Measurements from ENCODE around the gene MAPK8IP3. TPM values are rescaled to one million over a fixed set of nuclear protein-coding genes. Genes with fewer than 3 reads are reported as not detected.
A peak's percentile ranks its signal among the peaks of the same experiment; 100 is the strongest.
"Not testable (repeated sequence)": the region's sequence is repeated elsewhere in the genome, so short reads cannot be mapped to it uniquely, and the experiment has no call there.

The MAPK8IP3 gene
- total RNA-seq, 1 donor from 2014 or later: 16.3 TPM

DNA sequence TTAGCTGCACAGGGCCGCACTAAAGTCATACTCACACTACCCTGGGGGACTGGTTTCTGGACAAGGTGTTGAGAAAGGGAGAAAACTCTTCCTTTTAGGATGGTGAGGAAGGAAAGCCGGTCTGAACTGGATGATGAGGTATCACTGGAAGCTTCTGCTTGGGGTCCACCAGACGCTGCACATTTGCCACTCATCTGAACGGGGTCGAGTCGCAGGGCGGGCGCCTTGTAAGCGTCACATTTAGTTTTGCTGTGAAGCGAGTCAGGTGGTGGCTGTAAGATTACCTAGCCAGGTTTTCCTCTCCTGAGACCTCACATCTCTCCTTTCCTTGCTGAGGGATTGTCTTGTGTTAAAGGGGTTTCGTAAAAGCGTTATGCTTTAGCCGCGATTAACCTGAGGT is 25.6 kb upstream of the MAPK8IP3 start:
- no peak for ATAC-seq

GRCh38 chr16:1681032-1681431 is 25.0 kb upstream of the MAPK8IP3 start:
- ATAC-seq: no peak

GRCh38 chr16:1687427-1688316 is 18.3 kb upstream of the MAPK8IP3 start:
- ATAC-seq: peak; percentile 37

DNA sequence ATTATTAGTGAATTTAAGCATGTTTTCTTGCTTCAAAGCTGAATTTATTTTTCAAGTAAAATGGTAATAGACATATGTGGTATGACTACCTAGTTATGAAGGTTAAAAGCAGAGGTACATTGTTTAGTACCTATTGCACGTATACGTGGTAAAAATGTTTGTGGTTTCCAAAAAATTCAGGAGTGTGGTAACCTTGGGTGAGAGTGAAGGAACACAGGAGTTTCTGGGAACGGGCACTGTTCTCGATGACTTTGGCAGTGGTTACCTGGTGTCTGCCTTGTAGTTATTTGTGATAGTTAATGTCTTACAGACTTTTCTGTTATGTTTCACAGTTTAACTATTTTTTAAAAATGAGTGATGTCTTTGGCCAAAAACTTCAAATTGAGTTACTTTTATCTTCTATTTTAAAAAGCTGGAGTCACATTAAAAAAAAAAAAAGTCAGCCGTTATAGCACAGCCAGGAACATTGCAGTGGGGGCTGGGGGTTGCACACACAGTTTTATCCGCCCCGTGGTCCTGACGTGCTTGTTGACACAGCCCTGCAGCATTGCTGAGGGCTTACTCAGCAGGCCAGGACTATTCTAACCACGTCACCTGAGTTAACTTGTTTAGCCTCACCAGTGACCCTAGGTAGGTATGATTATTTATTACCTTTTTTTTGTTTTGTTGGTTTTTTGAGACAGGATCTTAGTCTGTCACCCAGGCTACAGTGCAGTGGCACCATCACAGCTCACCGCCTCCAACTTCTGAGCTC is 17.0 kb upstream of the MAPK8IP3 start:
- ATAC-seq: peak; percentile 81

GRCh38 chr16:1689853-1690252 is 16.1 kb upstream of the MAPK8IP3 start:
- no peak for ATAC-seq

DNA sequence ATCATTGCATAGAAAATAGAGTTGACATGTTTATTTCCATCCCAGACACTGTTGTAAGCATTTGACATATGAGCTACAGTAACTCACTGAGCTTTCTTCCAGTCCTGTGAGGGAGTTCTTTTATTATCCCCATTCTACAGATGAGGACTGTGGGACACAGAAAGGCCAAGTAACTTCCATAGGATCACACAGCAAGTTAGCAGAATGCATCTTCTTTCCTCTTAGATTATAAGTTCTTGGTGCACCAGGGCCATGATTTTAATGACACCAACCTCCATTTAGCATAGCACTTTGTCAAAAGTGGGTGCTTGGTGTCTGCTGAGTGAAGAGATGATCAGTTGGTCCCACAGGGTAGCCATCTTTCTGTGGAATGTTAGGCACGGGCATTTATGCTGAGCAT is 15.2 kb upstream of the MAPK8IP3 start:
- ATAC-seq: no peak

DNA sequence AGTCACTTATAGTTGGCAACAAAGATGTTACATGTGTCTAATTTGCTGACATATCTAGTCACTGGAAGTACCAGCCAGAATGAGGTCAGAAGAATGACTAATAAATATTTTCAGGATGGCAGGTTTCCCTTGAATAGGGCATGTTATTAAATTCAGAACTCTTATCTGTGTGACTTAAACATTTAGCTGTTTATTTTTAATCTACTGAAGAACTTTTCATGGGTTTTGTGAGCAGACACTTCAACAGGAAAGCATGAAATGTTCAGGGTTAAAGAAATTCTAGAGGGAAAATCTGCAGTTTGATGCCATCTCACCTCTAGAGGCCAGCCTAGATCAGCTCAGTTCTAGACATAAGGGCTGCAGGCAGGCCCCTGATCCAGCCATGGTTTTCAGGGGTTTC is 14.7 kb upstream of the MAPK8IP3 start:
- peak; percentile 40 for ATAC-seq

DNA sequence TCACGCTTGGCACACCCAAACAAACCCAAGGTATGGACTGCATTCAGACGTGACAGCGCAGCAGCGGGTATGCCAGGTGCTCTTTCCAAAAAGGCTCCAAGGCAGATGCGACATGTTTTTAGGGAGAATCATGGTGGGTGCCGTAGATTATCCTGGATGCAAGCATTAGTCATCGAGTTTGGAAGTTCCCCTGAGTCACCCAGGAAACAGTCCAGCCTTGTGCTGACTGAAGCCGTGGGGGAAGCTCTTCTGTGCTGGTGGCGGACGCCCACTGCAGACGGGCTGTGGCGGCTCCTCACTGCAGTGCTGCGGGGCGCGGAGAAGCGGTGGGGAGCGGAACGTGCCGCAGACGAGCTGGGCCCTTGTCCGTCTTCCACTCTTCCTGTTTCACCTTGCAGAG is 14.0 kb upstream of the MAPK8IP3 start:
- peak; percentile 63 for ATAC-seq

DNA sequence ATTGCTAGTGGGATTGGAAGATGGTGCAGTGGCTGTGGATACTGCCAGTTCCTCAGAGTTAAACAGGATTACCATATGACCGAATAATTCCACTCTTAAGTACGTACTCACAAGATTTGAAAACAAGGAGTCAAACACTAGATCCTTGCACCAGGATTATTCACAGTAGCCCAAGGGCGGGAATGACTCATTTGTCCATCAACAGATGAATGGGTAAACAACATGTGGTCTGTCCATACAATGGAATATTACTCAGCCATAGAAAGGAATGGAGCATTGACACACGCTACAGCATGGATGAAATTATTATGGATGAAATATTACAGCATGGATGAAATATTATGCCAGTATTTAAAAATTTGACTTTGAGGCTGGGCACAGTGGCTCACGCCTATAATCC is 9.1 kb upstream of the MAPK8IP3 start:
- peak; percentile 57 for ATAC-seq

GRCh38 chr16:1698680-1699079 is 7.3 kb upstream of the MAPK8IP3 start:
- ATAC-seq: no peak

DNA sequence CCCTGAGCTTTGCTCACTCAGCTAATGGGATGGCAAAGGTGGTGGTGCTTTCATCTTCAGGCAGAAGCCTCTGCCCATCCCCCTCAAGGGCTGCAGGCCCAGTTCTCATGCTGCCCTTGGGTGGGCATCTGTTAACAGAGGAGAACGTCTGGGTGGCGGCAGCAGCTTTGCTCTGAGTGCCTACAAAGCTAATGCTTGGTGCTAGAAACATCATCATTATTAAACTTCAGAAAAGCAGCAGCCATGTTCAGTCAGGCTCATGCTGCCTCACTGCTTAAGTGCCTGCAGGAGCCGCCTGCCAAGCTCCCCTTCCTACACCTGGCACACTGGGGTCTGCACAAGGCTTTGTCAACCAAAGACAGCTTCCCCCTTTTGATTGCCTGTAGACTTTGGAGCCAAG is 5.7 kb upstream of the MAPK8IP3 start:
- no peak for ATAC-seq

DNA sequence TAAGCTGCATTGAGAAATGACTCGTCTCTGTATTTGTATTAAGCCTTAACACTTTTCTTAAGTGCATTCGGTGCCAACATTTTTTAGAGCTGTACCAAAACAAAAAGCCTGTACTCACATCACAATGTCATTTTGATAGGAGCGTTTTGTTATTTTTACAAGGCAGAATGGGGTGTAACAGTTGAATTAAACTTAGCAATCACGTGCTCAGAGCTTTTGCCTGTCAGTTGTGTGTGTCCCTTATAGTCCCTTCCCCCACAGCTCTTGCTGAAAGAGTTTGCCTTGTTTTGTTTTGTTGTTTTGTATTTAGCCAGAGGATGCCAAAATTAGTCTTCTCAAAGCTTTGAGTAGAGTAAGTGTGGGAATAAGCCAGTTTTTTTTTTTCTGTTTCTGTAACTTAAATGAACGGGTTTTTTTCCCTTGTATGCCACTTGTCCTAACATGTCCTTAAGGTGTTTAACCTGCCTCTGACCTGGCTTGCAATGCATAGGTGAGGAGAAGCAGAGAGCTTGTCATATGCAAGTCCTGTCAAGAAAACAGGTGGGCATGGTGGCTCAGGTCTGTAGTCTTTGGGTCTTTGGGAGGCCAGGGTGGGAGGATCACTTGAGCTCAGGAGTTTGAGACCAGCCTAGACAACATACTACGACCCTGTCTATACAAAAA is 4.6 kb upstream of the MAPK8IP3 start:
- peak; percentile 38 for ATAC-seq

- not testable (repeated sequence) for ATAC-seq
Observed at GRCh38 chr16:1705324-1705687, 689 bp upstream of the MAPK8IP3 start.

DNA sequence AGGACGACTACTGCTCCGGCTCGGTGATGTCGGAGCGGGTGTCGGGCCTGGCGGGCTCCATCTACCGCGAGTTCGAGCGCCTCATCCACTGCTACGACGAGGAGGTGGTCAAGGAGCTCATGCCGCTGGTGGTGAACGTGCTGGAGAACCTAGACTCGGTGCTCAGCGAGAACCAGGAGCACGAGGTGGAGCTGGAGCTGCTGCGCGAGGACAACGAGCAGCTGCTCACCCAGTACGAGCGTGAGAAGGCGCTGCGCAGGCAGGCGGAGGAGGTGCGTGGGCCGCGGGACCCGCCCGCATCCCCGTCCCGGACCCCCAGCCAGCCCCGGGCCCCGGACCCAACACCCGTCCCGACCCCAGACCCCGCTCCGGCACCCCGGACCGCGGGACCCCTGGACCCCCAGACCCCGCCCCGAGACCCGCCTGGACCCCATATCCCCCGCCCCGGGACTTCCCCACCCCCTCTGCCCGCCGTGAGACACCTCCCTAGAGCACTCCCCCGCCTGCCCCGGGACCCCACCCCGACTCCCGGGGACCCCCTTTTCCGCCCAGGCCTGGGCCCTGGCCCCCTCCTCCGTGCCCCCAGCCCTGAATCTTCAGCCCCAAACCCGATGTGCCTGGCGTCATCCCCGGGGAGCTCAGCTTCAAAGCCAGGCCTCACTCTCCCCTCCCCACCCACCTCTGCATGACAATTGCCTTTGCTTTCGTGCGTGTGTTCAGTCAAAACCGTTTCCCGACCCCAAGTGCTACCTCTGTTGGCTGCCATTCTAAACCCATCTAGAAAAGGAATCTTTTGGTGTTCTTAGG is 594 bp downstream of the MAPK8IP3 start:
- peak; percentile 30 for ATAC-seq

- peak; percentile 28 for ATAC-seq
Observed at GRCh38 chr16:1707193-1707790, 1.3 kb downstream of the MAPK8IP3 start.

GRCh38 chr16:1708083-1708767 is 2.2 kb downstream of the MAPK8IP3 start:
- ATAC-seq: no peak

DNA sequence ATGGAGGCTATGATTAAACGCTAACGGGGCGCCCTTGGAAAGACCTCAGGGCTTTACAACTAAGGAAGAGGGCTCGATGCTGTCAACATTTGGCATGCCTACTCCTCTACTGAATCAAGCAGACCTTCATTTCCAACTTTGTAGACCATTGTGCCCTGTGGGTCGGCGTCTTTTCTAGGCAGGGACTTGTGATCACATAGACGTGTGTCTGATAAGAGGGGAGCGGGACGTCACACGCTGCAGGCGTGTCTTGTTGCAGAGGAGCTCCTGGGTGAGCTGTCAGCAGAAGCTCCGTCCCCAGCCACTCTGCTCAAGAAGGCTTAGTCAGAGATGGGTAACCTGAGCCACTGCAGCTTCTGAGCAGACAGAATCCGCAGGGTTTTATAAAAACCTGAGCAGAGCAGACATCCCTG is 2.8 kb downstream of the MAPK8IP3 start:
- ATAC-seq: no peak

DNA sequence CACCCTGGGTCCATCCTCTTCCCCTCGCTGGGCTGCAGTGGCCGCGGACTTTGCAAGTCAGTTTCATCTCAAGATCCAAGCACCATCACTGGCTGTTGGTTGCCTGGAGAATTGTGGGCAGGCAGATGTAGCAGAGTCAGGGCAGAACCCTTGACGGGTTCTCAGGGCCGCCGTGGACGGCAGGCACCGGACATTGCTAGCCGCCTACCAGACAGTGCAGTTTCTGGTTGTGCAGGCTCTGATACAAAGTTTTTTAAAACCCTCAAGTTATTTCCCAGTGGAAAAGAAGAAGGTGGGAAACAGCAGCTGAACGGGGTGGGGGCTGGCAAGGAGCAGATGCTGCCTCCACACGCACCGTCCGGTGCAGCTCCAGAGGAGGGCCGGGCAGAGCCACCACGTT is 3.4 kb downstream of the MAPK8IP3 start:
- no peak for ATAC-seq

DNA sequence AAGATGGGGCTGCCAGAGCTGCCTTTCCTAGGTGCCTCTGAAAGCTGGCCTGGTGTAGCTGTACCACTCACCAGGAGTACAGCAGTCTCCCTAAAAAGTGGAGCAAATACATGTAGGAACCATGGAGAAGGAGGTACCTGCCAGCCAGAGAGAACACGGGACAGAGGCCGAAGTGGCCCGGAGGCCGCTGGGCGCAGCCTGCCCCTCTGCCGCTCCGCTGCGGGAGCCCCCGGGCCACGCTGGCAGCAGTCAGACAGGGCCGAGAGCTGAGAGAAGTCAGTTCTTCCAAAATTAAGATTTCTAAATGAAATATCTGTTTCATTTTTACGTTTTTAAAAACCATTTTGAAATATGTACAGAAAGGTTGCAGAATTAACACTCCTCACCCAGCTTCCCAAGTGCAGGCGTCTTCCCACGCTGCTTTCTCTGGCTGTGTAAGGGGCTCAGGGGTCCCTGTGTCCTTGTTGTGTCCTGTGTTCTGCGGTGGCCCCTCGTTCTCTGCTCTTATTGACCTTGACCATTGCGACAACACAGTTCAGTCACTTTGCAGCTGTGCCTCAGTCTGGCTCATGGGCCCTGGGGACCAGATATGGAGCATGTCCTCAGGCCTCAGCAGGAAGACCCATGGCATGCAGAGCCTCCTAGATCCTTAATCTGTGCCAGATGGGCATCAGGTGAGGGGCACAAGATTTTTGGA is 5.0 kb downstream of the MAPK8IP3 start:
- ATAC-seq: no peak

- no peak for ATAC-seq
Observed at GRCh38 chr16:1712791-1713261, 6.8 kb downstream of the MAPK8IP3 start.

GRCh38 chr16:1713331-1713730 is 7.3 kb downstream of the MAPK8IP3 start:
- ATAC-seq: no peak
